CD4-positive, CD25-positive, alpha-beta regulatory T cell (primary cell): ENCODE measurements around the gene RAD51. TPM values are rescaled to one million over a fixed set of nuclear protein-coding genes. Genes with fewer than 3 reads are reported as not detected.
"Not testable (repeated sequence)": the region's sequence is repeated elsewhere in the genome, so short reads cannot be mapped to it uniquely, and the experiment has no call there.

Source experiments
- ATAC-seq, 2 donors: fragments of 150-1000 bp; cut with Tn5 transposase; one replicate each; pipeline ENCODE4 v1.10.0; 2021; ENCODE audit warnings: low read depth in 2 of 2, moderate number of reproducible peaks in 2 of 2, moderate library complexity in 1 of 2
- DNase-seq, 3 donors: peaks; one replicate each; pipeline versions ENCODE4 v3.0.0 to v3.0.0-alpha.2; 2012 to 2022; ENCODE audit warnings: mixed read lengths in 1 of 3
- H3K27ac ChIP-seq: one replicate; pipeline ENCODE4 v1.7.0; 2013; ENCODE audit warnings: mild to moderate bottlenecking, low read length; ENCODE audit not compliant: insufficient read depth, poor library complexity, severe bottlenecking
- H3K27me3 ChIP-seq: one replicate; pipeline ENCODE4 v1.7.0; 2013; ENCODE audit warnings: low read length; ENCODE audit not compliant: control insufficient read depth, insufficient read depth
- H3K36me3 ChIP-seq: one replicate; pipeline ENCODE4 v1.7.0; 2013; ENCODE audit warnings: mild to moderate bottlenecking, low read length, moderate library complexity; ENCODE audit not compliant: control insufficient read depth, insufficient read depth
- H3K4me1 ChIP-seq: 2 replicates; pipeline ENCODE4 v1.7.0; 2013; ENCODE audit warnings: mild to moderate bottlenecking, low read length; ENCODE audit not compliant: insufficient read depth, control insufficient read depth, poor library complexity, severe bottlenecking
- H3K4me3 ChIP-seq: one replicate; pipeline ENCODE4 v1.7.0; 2013; ENCODE audit warnings: low read depth, mild to moderate bottlenecking, low read length, moderate library complexity
- H3K9me3 ChIP-seq, 2 experiments: 1 replicate in 1 of 2; 2 replicates in 1 of 2; pipeline ENCODE4 v1.7.0; 2013; ENCODE audit warnings: low read length in 2 of 2, mild to moderate bottlenecking in 1 of 2, moderate library complexity in 1 of 2; ENCODE audit not compliant: control insufficient read depth in 2 of 2
- H3K27ac Mint-ChIP-seq, 3 donors: one replicate each; pipeline ENCODE4 v1.8.0; 2020 to 2022; ENCODE audit warnings: mild to moderate bottlenecking in 3 of 3, mixed read lengths in 3 of 3, moderate library complexity in 2 of 3
- H3K27me3 Mint-ChIP-seq: one replicate; pipeline ENCODE4 v1.8.0; 2022; ENCODE audit warnings: mild to moderate bottlenecking, mixed read lengths
- H3K36me3 Mint-ChIP-seq: one replicate; pipeline ENCODE4 v1.8.0; 2020; ENCODE audit warnings: mixed read lengths
- H3K4me1 Mint-ChIP-seq, 4 donors: one replicate each; pipeline ENCODE4 v1.8.0; 2020 to 2022; ENCODE audit warnings: mixed read lengths in 4 of 4, mild to moderate bottlenecking in 1 of 4
- H3K4me3 Mint-ChIP-seq, 4 donors: one replicate each; pipeline ENCODE4 v1.8.0; 2020 to 2022; ENCODE audit warnings: mild to moderate bottlenecking in 4 of 4, mixed read lengths in 4 of 4, moderate library complexity in 3 of 4
- H3K9me3 Mint-ChIP-seq, 7 donors: one replicate each; pipeline ENCODE4 v1.8.0; 2020 to 2022; ENCODE audit warnings: mixed read lengths in 7 of 7, mild to moderate bottlenecking in 3 of 7, moderate library complexity in 2 of 7
- polyA plus RNA-seq, 4 donors: library from polyadenylated mRNA; unstranded; fragments of 300-500 nt; fragmentation: Illumina TruSeq; gene quantifications; one replicate each; pipeline ENCODE4 v1.2.3, GENCODE V29; 2021
- total RNA-seq: library from RNA; stranded (reverse); gene quantifications from one replicate; pipeline ENCODE4 v1.2.3, GENCODE V29; 2022

The RAD51 gene
- total RNA-seq (5.5 TPM), polyA plus RNA-seq (1 to 10 TPM; 1.5 to 6.5 (median 3.6) TPM)

DNA sequence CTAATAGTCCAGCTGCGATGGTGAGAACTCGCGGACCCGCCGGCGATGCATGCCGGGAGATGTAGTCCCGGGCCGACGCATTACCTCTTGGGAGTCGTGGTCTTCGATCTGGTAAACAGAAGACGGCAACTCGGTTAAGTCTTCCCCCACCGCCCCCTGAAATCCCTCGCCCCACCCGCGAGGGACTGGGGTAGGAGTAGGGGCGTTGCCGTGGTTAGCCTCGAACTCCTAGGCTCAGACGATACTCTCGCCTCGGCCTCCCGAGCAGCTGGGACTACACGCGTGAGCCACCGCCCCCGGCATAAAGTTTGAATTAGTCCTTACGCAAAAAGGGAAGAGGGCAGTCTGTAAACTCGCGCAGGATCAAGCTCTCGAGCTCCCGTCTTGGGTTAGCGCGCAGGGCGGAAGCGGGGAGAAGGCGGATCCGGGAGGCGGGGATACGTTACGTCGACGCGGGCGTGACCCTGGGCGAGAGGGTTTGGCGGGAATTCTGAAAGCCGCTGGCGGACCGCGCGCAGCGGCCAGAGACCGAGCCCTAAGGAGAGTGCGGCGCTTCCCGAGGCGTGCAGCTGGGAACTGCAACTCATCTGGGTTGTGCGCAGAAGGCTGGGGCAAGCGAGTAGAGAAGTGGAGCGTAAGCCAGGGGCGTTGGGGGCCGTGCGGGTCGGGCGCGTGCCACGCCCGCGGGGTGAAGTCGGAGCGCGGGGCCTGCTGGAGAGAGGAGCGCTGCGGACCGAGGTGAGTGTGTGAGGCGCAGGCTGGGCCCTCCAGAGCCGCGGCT lies at the start of gene RAD51:
RAD51 (plus strand) TSS at position 487 of the 781 bp plus-strand sequence. CDS start 3,585 bp downstream, outside the sequence.
- H3K4me1 ChIP-seq = peaks cover 13% of the 10 kb centered on the region
- no peaks in the 10 kb centered on the region for H3K27me3 ChIP-seq
- DNase-seq = peak; percentile 89 to 96 (median 92)
- H3K27ac Mint-ChIP-seq = peak within 1 kb of the TSS; percentile 99 to 100 (median 100)
- H3K9me3 Mint-ChIP-seq = no peaks in the 10 kb centered on the region
- peak within 1 kb of the TSS; percentile 96 to 99 (median 98) for H3K4me3 Mint-ChIP-seq
- H3K4me1 Mint-ChIP-seq = peaks cover 12 to 34% (median 21%) of the 10 kb centered on the region in 4 donors
- H3K27me3 Mint-ChIP-seq = no peaks in the 10 kb centered on the region
- H3K36me3 Mint-ChIP-seq = peaks cover 6% of the 10 kb centered on the region
- peak within 1 kb of the TSS; percentile 98 for H3K27ac ChIP-seq
- peaks cover 8% of the 10 kb centered on the region for H3K36me3 ChIP-seq
- ATAC-seq = peak; percentile 93 to 96
- H3K4me3 ChIP-seq = peak within 1 kb of the TSS; percentile 99
- no peaks in the 10 kb centered on the region for H3K9me3 ChIP-seq

DNA sequence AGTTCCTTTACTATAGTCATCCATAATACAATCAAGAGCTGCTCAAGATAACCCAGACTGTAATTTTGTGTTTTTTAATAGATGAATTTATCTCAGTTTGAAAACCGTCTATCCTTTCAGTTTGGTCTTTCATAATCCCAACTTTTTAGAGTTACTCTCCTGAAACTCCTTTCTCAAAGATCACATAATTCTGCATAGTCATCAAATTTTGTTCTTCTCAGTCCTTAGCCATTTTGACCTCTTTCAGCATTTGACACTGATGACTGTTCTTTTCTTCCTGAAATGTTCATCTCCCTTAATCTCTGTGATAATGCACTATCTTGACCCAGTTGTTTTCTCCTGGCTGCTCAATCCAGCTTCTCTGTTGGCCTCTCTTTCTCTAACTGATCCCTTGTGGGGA lies 47.5 kb upstream of the RAD51 start:
- ATAC-seq (no peak), DNase-seq (no peak)
- Mint-ChIP-seq H3K27ac (peak overlapping the region in 1 of 3 donors; percentile 79), H3K4me1 (peaks cover 0 to 9% (median 5%) of the 10 kb centered on the region in 4 donors), H3K4me3 (no peak overlapping the region), H3K27me3 (no peaks in the 10 kb centered on the region), H3K36me3 (no peaks in the 10 kb centered on the region), H3K9me3 (no peaks in the 10 kb centered on the region)
- Histone ChIP-seq H3K27ac (no peak overlapping the region), H3K4me1 (no peaks in the 10 kb centered on the region), H3K9me3 (no peaks in the 10 kb centered on the region), H3K27me3 (no peaks in the 10 kb centered on the region), H3K36me3 (no peaks in the 10 kb centered on the region), H3K4me3 (no peak overlapping the region)

DNA sequence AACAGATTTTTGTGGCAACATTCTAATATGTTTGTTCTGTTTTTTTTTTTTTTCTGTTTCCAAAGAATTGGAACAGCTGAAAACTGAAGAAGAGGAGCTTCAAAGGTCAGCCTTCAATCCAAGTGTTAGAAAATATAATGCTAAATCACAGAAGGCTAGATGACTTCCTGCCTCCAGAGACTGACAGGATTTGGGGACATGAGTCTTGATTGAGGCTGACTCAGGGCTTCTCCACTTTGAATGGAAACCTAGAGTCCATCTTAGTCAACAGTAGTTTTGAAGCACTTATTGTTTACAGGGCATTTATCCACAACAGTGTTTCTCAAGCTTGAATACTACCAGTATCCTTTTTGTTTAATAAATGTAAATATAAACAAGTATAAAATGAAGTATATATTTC lies 44.5 kb upstream of the RAD51 start:
- DNase-seq (no peak), ATAC-seq (no peak)
- peak overlapping the region in 1 of 3 donors; percentile 51 for H3K27ac Mint-ChIP-seq
- H3K27me3 Mint-ChIP-seq = no peaks in the 10 kb centered on the region
- H3K4me1 ChIP-seq = no peaks in the 10 kb centered on the region
- H3K27me3 ChIP-seq = no peaks in the 10 kb centered on the region
- no peaks in the 10 kb centered on the region for H3K36me3 Mint-ChIP-seq
- no peak overlapping the region for H3K4me3 ChIP-seq
- H3K9me3 Mint-ChIP-seq = peaks cover 0 to 2% (median 0%) of the 10 kb centered on the region in 7 donors
- H3K4me1 Mint-ChIP-seq = peaks cover 0 to 9% (median 4%) of the 10 kb centered on the region in 4 donors
- H3K4me3 Mint-ChIP-seq = no peak overlapping the region
- no peaks in the 10 kb centered on the region for H3K36me3 ChIP-seq
- H3K9me3 ChIP-seq = no peaks in the 10 kb centered on the region
- H3K27ac ChIP-seq = no peak overlapping the region

DNA sequence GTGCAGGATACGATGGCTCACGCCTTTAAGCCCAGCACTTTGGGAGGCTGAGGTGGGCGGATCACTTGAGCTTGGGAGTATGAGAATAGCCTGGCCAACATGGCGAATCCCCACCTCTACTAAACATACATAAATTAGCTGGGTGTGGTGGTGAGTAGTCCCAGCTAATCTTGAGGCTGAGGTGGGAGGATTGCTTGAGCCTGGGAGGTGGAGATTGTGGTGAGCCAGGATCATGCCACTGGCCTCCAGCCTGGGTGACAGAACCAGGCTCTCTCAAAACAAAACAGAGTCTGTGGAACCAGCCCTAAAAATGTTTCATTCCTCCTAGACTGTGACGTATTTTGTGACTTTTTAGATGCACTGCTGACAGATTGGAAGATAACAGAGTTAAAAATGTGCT lies 34.3 kb upstream of the RAD51 start:
- no peaks in the 10 kb centered on the region for H3K4me1 Mint-ChIP-seq

DNA sequence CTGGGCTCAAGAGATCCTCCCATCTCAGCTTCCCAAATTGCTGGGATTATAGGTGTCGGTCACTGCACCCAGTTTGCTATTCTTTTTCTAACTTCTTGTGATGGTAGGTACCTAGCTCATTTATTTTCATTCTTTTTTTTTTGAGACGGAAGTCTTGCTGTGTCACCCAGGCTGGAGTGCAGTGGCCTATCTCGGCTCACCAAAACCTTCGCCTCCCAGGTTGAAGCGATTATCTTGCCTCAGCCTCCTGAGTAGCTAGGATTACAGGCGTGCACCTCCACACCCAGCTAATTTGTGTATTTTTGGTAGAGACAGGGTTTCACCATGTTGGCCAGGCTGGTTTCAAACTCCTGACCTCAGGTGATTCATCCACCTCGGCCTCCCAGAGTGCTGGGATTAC lies 30.1 kb upstream of the RAD51 start:
- H3K36me3 ChIP-seq = no peaks in the 10 kb centered on the region
- Mint-ChIP-seq H3K36me3 (no peaks in the 10 kb centered on the region), H3K9me3 (no peaks in the 10 kb centered on the region), H3K27ac (no peak overlapping the region), H3K27me3 (no peaks in the 10 kb centered on the region), H3K4me1 (no peaks in the 10 kb centered on the region), H3K4me3 (no peak overlapping the region)
- H3K4me1 ChIP-seq = no peaks in the 10 kb centered on the region
- H3K27ac ChIP-seq = no peak overlapping the region
- no peaks in the 10 kb centered on the region for H3K27me3 ChIP-seq
- DNase-seq (no peak), ATAC-seq (no peak)
- H3K9me3 ChIP-seq = no peaks in the 10 kb centered on the region
- H3K4me3 ChIP-seq = no peak overlapping the region

More for the DNA sequence above, 34.3 kb upstream of the RAD51 start:
- Mint-ChIP-seq H3K27ac (peak overlapping the region in 1 of 3 donors; percentile 38), H3K27me3 (no peaks in the 10 kb centered on the region), H3K9me3 (no peaks in the 10 kb centered on the region), H3K4me3 (no peak overlapping the region), H3K36me3 (no peaks in the 10 kb centered on the region)
- no peaks in the 10 kb centered on the region for H3K4me1 ChIP-seq
- no peak for ATAC-seq
- H3K36me3 ChIP-seq = no peaks in the 10 kb centered on the region
- no peak for DNase-seq
- H3K27ac ChIP-seq = no peak overlapping the region
- no peak overlapping the region for H3K4me3 ChIP-seq
- H3K27me3 ChIP-seq = no peaks in the 10 kb centered on the region
- no peaks in the 10 kb centered on the region for H3K9me3 ChIP-seq

DNA sequence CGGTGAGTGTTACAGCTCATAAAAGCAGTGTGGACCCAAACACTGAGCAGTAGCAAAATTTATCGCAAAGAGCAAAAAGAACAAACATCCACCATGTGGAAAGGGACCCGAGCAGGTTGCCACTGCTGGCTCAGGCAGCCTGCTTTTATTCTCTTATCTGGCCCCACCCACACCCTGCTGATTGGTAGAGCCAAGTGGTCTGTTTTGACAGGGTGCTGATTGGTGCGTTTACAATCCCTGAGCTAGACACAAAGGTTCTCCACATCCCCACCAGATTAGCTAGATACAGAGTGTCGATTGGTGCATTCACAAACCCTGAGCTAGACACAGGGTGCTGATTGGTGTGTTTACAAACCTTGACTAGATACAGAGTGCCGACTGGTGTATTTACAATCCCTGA lies 18.7 kb upstream of the RAD51 start:
- not testable (repeated sequence) for H3K4me1 ChIP-seq, H3K27me3 Mint-ChIP-seq, H3K27ac Mint-ChIP-seq, H3K36me3 ChIP-seq, H3K4me3 ChIP-seq, DNase-seq, H3K36me3 Mint-ChIP-seq, H3K27me3 ChIP-seq, H3K4me3 Mint-ChIP-seq, H3K9me3 Mint-ChIP-seq, H3K9me3 ChIP-seq, H3K27ac ChIP-seq, ATAC-seq
- peaks cover 2 to 17% (median 7%) of the 10 kb centered on the region in 4 donors for H3K4me1 Mint-ChIP-seq

DNA sequence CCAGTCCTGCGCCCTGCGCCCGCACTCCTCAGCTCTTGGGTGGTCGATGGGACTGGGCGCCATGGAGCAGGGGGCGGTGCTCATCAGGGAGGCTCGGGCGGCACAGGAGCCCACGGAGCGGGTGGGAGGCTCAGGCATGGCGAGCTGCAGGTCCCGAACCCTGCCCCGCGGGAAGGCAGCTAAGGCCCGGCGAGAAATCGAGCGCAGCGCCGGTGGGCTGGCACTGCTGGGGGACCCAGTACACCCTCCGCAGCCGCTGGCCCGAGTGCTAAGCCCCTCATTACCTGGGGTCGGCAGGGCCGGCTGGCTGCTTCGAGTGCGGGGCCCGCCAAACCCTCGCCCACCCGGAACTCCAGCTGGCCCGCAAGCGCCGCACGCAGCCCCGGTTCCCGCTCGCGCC lies 18.1 kb upstream of the RAD51 start:
- H3K4me1 ChIP-seq, H3K36me3 Mint-ChIP-seq, DNase-seq, ATAC-seq, H3K27ac Mint-ChIP-seq, H3K9me3 ChIP-seq, H3K27me3 Mint-ChIP-seq, H3K4me3 ChIP-seq, H3K4me3 Mint-ChIP-seq, H3K27ac ChIP-seq, H3K36me3 ChIP-seq, H3K9me3 Mint-ChIP-seq, H3K27me3 ChIP-seq: not testable (repeated sequence)
- peaks cover 2 to 17% (median 7%) of the 10 kb centered on the region in 4 donors for H3K4me1 Mint-ChIP-seq

DNA sequence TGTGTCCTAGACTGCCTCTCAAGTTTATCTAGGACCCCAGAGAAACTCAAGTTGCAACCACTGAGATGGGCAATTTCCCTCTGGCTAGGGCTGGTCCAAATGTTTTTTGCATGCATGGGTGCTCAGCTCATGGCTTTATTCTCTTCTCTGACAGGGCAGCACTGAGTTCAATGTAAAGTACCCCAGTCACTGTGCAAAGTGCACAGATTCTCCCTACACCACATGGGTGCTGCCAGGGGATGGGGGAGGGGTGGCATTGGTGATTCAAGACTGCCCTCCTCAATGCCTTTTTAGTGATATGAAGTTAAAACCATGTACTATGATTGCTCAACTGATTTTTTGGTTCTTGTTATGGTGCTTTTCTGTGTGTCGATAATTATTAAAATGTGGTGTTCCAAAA lies 14.8 kb upstream of the RAD51 start:
- H3K27me3 Mint-ChIP-seq = no peaks in the 10 kb centered on the region
- no peak for DNase-seq
- H3K27ac Mint-ChIP-seq = no peak overlapping the region
- H3K4me3 ChIP-seq = no peak overlapping the region
- no peak for ATAC-seq
- H3K9me3 ChIP-seq = no peaks in the 10 kb centered on the region
- no peaks in the 10 kb centered on the region for H3K36me3 Mint-ChIP-seq
- H3K4me1 ChIP-seq = no peaks in the 10 kb centered on the region
- no peak overlapping the region for H3K4me3 Mint-ChIP-seq
- no peaks in the 10 kb centered on the region for H3K27me3 ChIP-seq
- no peaks in the 10 kb centered on the region for H3K9me3 Mint-ChIP-seq
- H3K36me3 ChIP-seq = no peaks in the 10 kb centered on the region
- no peak overlapping the region for H3K27ac ChIP-seq
- peaks cover 2 to 13% (median 7%) of the 10 kb centered on the region in 4 donors for H3K4me1 Mint-ChIP-seq
